B cell (primary cell): ENCODE results near the gene PIWIL1. TPM values are rescaled to one million over a fixed set of nuclear protein-coding genes. Genes with fewer than 3 reads are reported as not detected.

Experiments
- ATAC-seq: fragments of 200-7000 bp; cut with Tn5 transposase; one replicate; pipeline ENCODE4 v1.10.0; 2021; ENCODE audit warnings: low read depth, mild to moderate bottlenecking, moderate number of reproducible peaks, moderate library complexity
- CTCF ChIA-PET: fragments of 350-600 bp; sonication (Branson Sonifier 250); formaldehyde crosslinking; loops from one replicate; lab custom pipeline; 2021; ENCODE audit warnings: antibody characterized with exemption, inconsistent platforms; lab: Charles Lee
- POLR2A ChIA-PET: fragments of 350-600 bp; sonication (Branson Sonifier 250); formaldehyde crosslinking; loops from one replicate; lab custom pipeline; 2021; ENCODE audit warnings: antibody characterized with exemption; lab: Charles Lee
- DNase-seq: peaks from one replicate; pipeline ENCODE4 v3.0.0; 2013
- H2AFZ ChIP-seq: 2 replicates; pipeline ENCODE4 v1.6.1; 2012; ENCODE audit warnings: mild to moderate bottlenecking, low read depth, low read length; ENCODE audit not compliant: insufficient read depth, poor library complexity, severe bottlenecking
- H3K27ac ChIP-seq, 2 donors: 1 replicate in 1 of 2; 2 replicates in 1 of 2; pipeline ENCODE4 v1.5.1; 2012 to 2013; ENCODE audit warnings: low read length in 2 of 2, mild to moderate bottlenecking in 2 of 2, moderate library complexity in 1 of 2
- H3K27me3 ChIP-seq, 4 experiments: fragments of 200-600 bp in 1 of 4; sonication (generic) in 1 of 4; replicated peaks in 1 of 4; 1 replicate in 2 of 4; 2 replicates in 2 of 4; pipeline versions ENCODE4 v1.6.1 to v1.7.0; 2013 to 2016; ENCODE audit warnings: low read length in 3 of 4, mild to moderate bottlenecking in 2 of 4, mixed read lengths in 1 of 4, moderate library complexity in 1 of 4; ENCODE audit not compliant: insufficient read depth in 4 of 4, control insufficient read depth in 3 of 4; ENCODE audit errors: control extremely low read depth in 1 of 4
- H3K36me3 ChIP-seq, 2 experiments: replicated peaks in 1 of 2; 1 replicate in 1 of 2; 2 replicates in 1 of 2; pipeline versions ENCODE4 v1.6.1 to v1.7.1; 2013; ENCODE audit warnings: low read length in 1 of 2; ENCODE audit not compliant: insufficient read depth in 2 of 2, control insufficient read depth in 1 of 2; ENCODE audit errors: control extremely low read depth in 1 of 2, extremely low read depth in 1 of 2
- H3K4me1 ChIP-seq, 2 donors: fragments of 200-600 bp in 1 of 2; sonication (generic) in 1 of 2; 1 replicate in 1 of 2; 2 replicates in 1 of 2; pipeline versions ENCODE4 v1.5.1 to v1.6.1; 2013 to 2017; ENCODE audit warnings: low read length in 2 of 2; ENCODE audit not compliant: control insufficient read depth in 2 of 2, insufficient read depth in 2 of 2
- H3K4me2 ChIP-seq: replicated peaks from 2 replicates; pipeline ENCODE3; 2012; ENCODE audit warnings: mild to moderate bottlenecking, low read depth, low read length; ENCODE audit not compliant: poor library complexity, severe bottlenecking
- H3K4me3 ChIP-seq, 5 experiments: fragments of 200-600 bp in 1 of 5; sonication (generic) in 1 of 5; 1 replicate in 3 of 5; 2 replicates in 2 of 5; pipeline versions ENCODE4 v1.5.1 to v1.7.0; 2011 to 2016; ENCODE audit warnings: low read length in 4 of 5, mild to moderate bottlenecking in 4 of 5, low read depth in 2 of 5, control low read depth in 1 of 5, moderate library complexity in 1 of 5; ENCODE audit not compliant: insufficient read depth in 1 of 5; ENCODE audit errors: control extremely low read depth in 1 of 5, extremely low read depth in 1 of 5
- H3K79me2 ChIP-seq: fragments of 200-600 bp; sonication (generic); one replicate; pipeline ENCODE4 v1.6.0; 2016; ENCODE audit warnings: low read length; ENCODE audit not compliant: control insufficient read depth, insufficient read depth
- H3K9ac ChIP-seq: fragments of 200-600 bp; sonication (generic); 2 replicates; pipeline ENCODE4 v1.6.1; 2017; ENCODE audit warnings: mild to moderate bottlenecking, low read length, moderate library complexity
- H3K9me3 ChIP-seq, 3 donors: one replicate each; pipeline versions ENCODE4 v1.6.1 to v1.7.1; 2013; ENCODE audit warnings: low read length in 2 of 3; ENCODE audit not compliant: control insufficient read depth in 2 of 3, insufficient read depth in 1 of 3; ENCODE audit errors: control extremely low read depth in 1 of 3
- H4K20me1 ChIP-seq: 2 replicates; pipeline ENCODE4 v1.6.0; 2012; ENCODE audit warnings: mild to moderate bottlenecking, low read length; ENCODE audit not compliant: insufficient read depth, control insufficient read depth, poor library complexity, severe bottlenecking
- H3K27ac Mint-ChIP-seq: one replicate; pipeline ENCODE4 v1.8.0; 2021; ENCODE audit warnings: mixed read lengths
- H3K27me3 Mint-ChIP-seq: one replicate; pipeline ENCODE4 v1.8.0; 2021; ENCODE audit warnings: mixed read lengths
- H3K4me1 Mint-ChIP-seq: one replicate; pipeline ENCODE4 v1.8.0; 2021; ENCODE audit warnings: mixed read lengths
- H3K4me3 Mint-ChIP-seq: one replicate; pipeline ENCODE4 v1.8.0; 2021; ENCODE audit warnings: mixed read lengths
- H3K9me3 Mint-ChIP-seq: one replicate; pipeline ENCODE4 v1.8.0; 2022; ENCODE audit warnings: mixed read lengths; ENCODE audit not compliant: insufficient read depth
- CTCF ChIP-seq: fragments of 200-600 bp; IDR thresholded peaks from one replicate; pipeline ENCODE4 v1.8.0; 2022; ENCODE audit warnings: antibody characterized with exemption, mild to moderate bottlenecking
- EZH2 ChIP-seq: IDR thresholded peaks from 2 replicates; pipeline ENCODE4 v1.6.1; 2012; ENCODE audit warnings: borderline replicate concordance, low read depth, mild to moderate bottlenecking, moderate library complexity, low read length; ENCODE audit not compliant: insufficient read depth, poor library complexity, severe bottlenecking
- WGBS: methylation state at CpG from one replicate; pipeline ENCODE4 v1.1.5; 2013; ENCODE audit warnings: missing lambda C conversion rate; ENCODE audit not compliant: insufficient coverage; 5-methylcytosine and 5-hydroxymethylcytosine counted together
- intact Hi-C: fragments of 100-400 bp; cut with micrococcal nuclease; formaldehyde crosslinking; loops from one replicate; pipeline ENCODE4 v1.10.0; 2022
- polyA plus RNA-seq: library from polyadenylated mRNA; depleted of rRNA; stranded (reverse); fragments of >200 nt; gene quantifications from 2 replicates; pipeline ENCODE4 v1.2.3, GENCODE V29; 2012
- total RNA-seq, 2 donors: library from RNA; stranded (reverse); fragments of 120-200 nt in 1 of 2; gene quantifications; 1 replicate in 1 of 2; 2 replicates in 1 of 2; pipeline versions ENCODE4 v1.2.3 to v1.2.4, GENCODE V29; 2013 to 2022

The PIWIL1 gene
- total and polyA plus RNA-seq, 2 donors (not counting 1 experiment from before 2014, with no cell fraction given), result not detected

- no peak overlapping the region for H3K4me3 Mint-ChIP-seq
- CTCF ChIA-PET, result no interaction called here
Measured at GRCh38 chr12:130398100-130398848, 60.6 kb downstream of the PIWIL1 start.

More at GRCh38 chr12:130398100-130398848, 60.6 kb downstream of the PIWIL1 start:
- Mint-ChIP-seq H3K27me3 (no peaks in the 10 kb centered on the region), H3K4me1 (no peaks in the 10 kb centered on the region), H3K9me3 (no peaks in the 10 kb centered on the region), H3K27ac (no peak overlapping the region)
- POLR2A ChIA-PET, result no interaction called here
- Histone ChIP-seq H3K79me2 (no peaks in the 10 kb centered on the region), H2AFZ (no peak overlapping the region), H3K27ac (no peak overlapping the region), H3K9me3 (peaks cover 0 to 3% (median 0%) of the 10 kb centered on the region in 3 donors), H3K4me2 (no peak overlapping the region), H3K4me1 (no peaks in the 10 kb centered on the region), H4K20me1 (no peaks in the 10 kb centered on the region), H3K4me3 (no peak overlapping the region), H3K9ac (no peak overlapping the region), H3K36me3 (no peaks in the 10 kb centered on the region), H3K27me3 (no peaks in the 10 kb centered on the region)
- intact Hi-C loops, result no loop called here
- WGBS, result 86% methylated on average over 5 of the region's 12 CpGs
- no peak for DNase-seq
- TF ChIP-seq CTCF (no peak), EZH2 (no peak)
- ATAC-seq, result no peak
